HUES64 (cell line): ENCODE data around the gene SEC22C.

Experiments used
- H3K27ac ChIP-seq: 2 replicates; pipeline ENCODE4 v1.7.0; 2013; ENCODE audit warnings: low read depth, low read length, inconsistent platforms
- H3K27me3 ChIP-seq: 2 replicates; pipeline ENCODE4 v1.6.1; 2013; ENCODE audit warnings: mild to moderate bottlenecking, low read length; ENCODE audit not compliant: insufficient read depth
- H3K36me3 ChIP-seq: 2 replicates; pipeline ENCODE4 v1.6.1; 2013; ENCODE audit warnings: mild to moderate bottlenecking, low read length; ENCODE audit not compliant: insufficient read depth
- H3K4me1 ChIP-seq: 2 replicates; pipeline ENCODE4 v1.6.1; 2013; ENCODE audit warnings: mild to moderate bottlenecking, low read length, moderate library complexity; ENCODE audit not compliant: insufficient read depth
- H3K4me3 ChIP-seq: 2 replicates; pipeline ENCODE4 v1.5.1; 2013; ENCODE audit warnings: mild to moderate bottlenecking, low read length, moderate library complexity
- H3K9ac ChIP-seq: 2 replicates; pipeline ENCODE4 v1.6.1; 2013; ENCODE audit warnings: mild to moderate bottlenecking, low read depth, low read length
- H3K9me3 ChIP-seq: 2 replicates; pipeline ENCODE4 v1.6.1; 2013; ENCODE audit warnings: low read depth, low read length; ENCODE audit not compliant: insufficient read depth
- WGBS: fragments of 150-250, 120-280 bp; methylation state at CpG from one replicate; pipeline ENCODE4 v1.1.7; 2013; ENCODE audit warnings: missing lambda C conversion rate; 5-methylcytosine and 5-hydroxymethylcytosine counted together

SEC22C gene

DNA sequence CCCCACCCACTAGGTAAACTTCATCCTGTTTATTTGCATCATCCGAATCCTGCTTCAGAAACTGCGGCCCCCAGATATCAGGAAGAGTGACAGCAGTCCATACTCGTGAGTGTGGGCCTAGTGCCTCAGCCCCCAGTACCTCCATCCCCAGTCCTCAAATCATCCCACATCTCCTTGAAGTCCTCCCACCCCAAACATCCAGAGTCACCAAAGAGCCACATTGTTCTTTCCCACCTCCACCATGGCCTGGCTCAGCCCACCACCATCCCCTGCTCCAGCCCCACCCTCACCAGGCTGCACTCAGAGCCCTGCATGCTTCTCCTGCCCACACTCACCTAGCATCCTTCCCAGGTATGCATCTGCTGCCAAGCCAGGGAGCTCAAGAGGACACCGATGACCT is 49.5 kb downstream of the SEC22C start:
- 94% methylated on average over 4 of the region's 4 CpGs for WGBS
- Histone ChIP-seq H3K27me3 (no peaks in the 10 kb centered on the region), H3K9ac (no peak overlapping the region), H3K27ac (no peak overlapping the region), H3K36me3 (no peaks in the 10 kb centered on the region), H3K9me3 (no peaks in the 10 kb centered on the region), H3K4me3 (no peak overlapping the region), H3K4me1 (peaks cover 11% of the 10 kb centered on the region)

DNA sequence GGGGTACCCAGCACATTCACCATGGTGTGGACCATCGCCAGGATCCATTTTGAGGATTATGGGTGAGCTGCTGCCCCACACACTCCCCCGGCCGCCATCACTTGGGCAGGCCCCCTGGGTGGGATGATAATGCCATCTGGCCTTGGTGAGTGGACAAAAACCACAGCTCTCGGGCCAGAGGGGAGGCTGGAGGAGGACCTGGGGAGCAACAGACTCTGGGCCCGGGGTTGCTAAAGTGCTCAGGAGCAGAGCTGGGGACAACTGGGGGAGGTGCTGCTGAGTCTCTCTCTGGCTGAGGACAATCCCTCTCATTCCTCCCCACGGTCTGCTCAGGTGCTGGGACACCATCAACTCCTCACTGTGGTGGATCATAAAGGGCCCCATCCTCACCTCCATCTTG is 50.3 kb downstream of the SEC22C start:
- no peaks in the 10 kb centered on the region for H3K9me3 ChIP-seq
- H3K36me3 ChIP-seq, result no peaks in the 10 kb centered on the region
- H3K4me1 ChIP-seq, result peaks cover 11% of the 10 kb centered on the region
- H3K9ac ChIP-seq, result no peak overlapping the region
- H3K27me3 ChIP-seq, result no peaks in the 10 kb centered on the region
- H3K4me3 ChIP-seq, result no peak overlapping the region
- 92% methylated on average over 6 of the region's 6 CpGs for WGBS
- no peak overlapping the region for H3K27ac ChIP-seq

DNA sequence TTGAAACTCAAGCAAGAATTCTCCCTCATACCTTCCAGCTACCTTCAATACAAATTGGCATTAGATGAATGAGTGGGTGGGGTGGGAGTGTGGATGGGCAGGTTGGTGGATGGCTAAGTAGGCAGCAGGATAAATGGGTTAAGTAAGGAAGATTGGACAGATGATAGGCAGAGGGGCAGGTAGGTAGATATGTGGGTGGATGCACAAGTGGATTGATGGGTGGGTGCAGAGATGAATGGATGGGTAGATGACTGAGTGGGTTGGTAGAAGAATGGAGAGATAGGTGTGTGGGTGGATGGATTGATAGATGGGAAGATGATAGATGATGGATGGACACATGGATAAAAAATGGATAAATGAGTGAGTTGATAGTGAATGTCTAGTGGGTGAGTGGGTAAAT is 51.7 kb downstream of the SEC22C start:
- Histone ChIP-seq H3K9ac (no peak overlapping the region), H3K4me1 (peaks cover 5% of the 10 kb centered on the region; the same call in 1 of the 2 replicates), H3K36me3 (no peaks in the 10 kb centered on the region)

DNA sequence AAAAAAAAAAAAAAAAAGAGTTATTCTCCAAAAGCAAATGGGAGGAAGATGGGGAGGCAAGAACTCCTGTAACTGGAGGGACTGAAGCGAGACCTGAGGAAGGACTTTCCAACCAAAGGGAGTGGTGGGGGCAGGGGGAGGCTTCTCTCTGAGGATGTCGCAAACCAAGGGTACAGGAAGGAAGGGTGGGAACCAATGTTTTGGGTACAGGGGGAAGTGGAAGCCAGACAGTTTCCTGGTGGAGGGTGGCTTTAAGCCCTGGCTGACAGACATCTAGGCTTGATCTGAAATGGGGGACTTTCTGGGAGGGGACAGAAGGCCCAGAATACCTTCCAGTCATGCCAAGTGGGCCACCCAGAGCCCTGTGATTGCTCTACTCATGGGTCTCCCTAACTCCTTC is 52.3 kb downstream of the SEC22C start:
- Histone ChIP-seq H3K36me3 (no peaks in the 10 kb centered on the region), H3K4me1 (peaks cover 5% of the 10 kb centered on the region; the same call in 1 of the 2 replicates), H3K9me3 (no peaks in the 10 kb centered on the region), H3K4me3 (no peak overlapping the region), H3K27me3 (no peaks in the 10 kb centered on the region), H3K27ac (no peak overlapping the region), H3K9ac (no peak overlapping the region)
- WGBS, result 95% methylated on average over 2 of the region's 2 CpGs

More for the DNA sequence above, 51.7 kb downstream of the SEC22C start:
- no peak overlapping the region for H3K4me3 ChIP-seq
- H3K27me3 ChIP-seq, result no peaks in the 10 kb centered on the region
- H3K9me3 ChIP-seq, result no peaks in the 10 kb centered on the region
- H3K27ac ChIP-seq, result no peak overlapping the region

DNA sequence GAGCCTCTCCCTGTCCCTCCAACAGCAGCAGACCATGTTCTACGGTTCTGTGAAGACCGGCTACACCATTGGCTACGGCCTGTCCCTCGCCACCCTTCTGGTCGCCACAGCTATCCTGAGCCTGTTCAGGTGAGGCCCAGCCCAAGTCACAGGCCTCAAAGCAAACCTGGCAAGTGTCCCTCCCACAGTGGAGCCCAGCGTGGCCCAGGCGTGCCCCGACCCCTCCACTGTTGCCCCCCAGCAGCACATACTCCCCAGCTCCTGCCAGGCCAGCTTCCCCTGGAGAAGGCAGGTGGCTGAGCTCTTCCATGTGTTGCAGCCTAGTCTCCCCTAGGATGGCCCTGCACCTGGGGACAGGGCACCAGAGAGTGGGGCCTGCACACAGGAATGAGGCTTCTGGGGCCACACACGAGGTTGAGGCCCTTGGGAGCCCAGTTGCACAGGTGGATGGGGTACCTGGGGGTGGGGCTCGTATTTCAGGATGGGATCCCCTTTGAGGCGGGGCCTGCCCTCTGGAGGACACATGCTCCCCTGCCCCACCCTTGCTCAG is 54.3 kb downstream of the SEC22C start:
- H3K27ac ChIP-seq, result no peak overlapping the region
- no peaks in the 10 kb centered on the region for H3K9me3 ChIP-seq
- no peaks in the 10 kb centered on the region for H3K27me3 ChIP-seq
- no peak overlapping the region for H3K9ac ChIP-seq
- WGBS, result 80% methylated on average over 11 of the region's 11 CpGs
- H3K36me3 ChIP-seq, result no peaks in the 10 kb centered on the region
- H3K4me1 ChIP-seq, result no peaks in the 10 kb centered on the region
- H3K4me3 ChIP-seq, result no peak overlapping the region

DNA sequence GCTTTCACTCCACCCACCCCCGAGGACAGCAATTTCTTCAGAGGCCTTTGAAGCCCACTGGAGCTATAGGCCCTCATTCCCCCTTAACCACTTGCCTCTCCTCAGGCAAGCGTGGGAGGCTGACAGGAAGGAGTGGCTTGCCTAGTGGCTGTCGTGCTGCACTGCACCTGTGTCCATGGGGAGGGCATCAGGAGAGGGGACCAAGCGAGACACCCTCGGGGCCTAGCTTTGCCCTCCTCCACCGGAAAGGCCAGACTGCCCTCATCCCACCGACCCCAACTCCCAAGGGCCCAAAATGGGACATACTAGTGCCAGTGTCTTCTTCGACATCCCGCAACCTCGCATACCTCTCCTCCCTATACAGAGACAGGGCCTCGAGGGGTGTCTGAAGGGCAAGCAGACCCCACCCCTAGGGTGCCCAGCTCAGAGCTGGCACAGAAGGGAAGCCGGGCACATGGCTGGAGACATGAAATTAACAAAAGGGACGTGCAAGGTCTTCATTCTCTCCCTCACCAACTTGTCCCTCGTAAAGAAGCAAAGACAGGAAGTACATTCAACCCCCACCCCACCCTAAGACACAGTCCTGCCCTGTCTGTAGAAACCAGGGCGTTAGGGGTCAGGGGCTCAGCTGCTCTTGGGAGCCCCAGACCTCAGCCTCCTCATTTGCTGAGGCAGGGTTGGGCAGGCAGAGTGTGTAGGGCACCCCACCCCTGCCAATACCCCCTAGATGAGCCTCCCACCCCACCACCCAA is 55.0 kb downstream of the SEC22C start:
- no peak overlapping the region for H3K27ac ChIP-seq
- no peak overlapping the region for H3K9ac ChIP-seq
- H3K36me3 ChIP-seq, result no peaks in the 10 kb centered on the region
- H3K4me1 ChIP-seq, result no peaks in the 10 kb centered on the region
- H3K4me3 ChIP-seq, result no peak overlapping the region
- H3K9me3 ChIP-seq, result no peaks in the 10 kb centered on the region
- no peaks in the 10 kb centered on the region for H3K27me3 ChIP-seq
- WGBS, result 85% methylated on average over 15 of the region's 15 CpGs

DNA sequence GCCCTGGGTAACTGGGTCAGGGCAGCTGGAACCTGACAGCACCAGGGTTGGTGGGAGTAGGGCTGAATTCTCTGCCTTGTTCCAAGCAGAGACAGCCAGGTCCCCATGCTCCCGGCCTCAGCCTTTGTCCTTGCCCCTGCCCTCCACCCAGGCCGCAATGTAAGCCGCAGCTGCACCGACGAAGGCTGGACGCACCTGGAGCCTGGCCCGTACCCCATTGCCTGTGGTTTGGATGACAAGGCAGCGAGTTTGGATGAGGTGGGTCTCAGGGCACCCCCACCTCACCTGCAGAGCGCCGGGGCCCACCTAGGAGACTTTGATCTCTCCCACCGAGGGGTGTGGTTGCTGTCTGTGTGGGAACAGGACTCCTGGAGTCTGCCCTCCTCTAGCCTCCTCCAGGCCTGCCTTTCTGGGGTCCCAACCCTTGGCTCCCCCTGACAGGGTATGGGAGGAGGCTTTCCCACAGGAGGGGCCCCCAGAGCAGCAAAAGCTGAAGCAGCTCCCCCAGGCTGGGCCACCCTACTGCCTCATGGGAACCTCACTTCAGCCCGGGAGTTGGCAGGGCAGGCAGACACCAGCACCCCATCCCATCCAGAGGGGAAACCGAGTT is 55.9 kb downstream of the SEC22C start:
- no peak overlapping the region for H3K4me3 ChIP-seq
- WGBS, result 93% methylated on average over 13 of the region's 13 CpGs
- H3K27ac ChIP-seq, result no peak overlapping the region
- no peaks in the 10 kb centered on the region for H3K36me3 ChIP-seq
- no peak overlapping the region for H3K9ac ChIP-seq
- no peaks in the 10 kb centered on the region for H3K4me1 ChIP-seq
- H3K27me3 ChIP-seq, result no peaks in the 10 kb centered on the region
- H3K9me3 ChIP-seq, result no peaks in the 10 kb centered on the region

DNA sequence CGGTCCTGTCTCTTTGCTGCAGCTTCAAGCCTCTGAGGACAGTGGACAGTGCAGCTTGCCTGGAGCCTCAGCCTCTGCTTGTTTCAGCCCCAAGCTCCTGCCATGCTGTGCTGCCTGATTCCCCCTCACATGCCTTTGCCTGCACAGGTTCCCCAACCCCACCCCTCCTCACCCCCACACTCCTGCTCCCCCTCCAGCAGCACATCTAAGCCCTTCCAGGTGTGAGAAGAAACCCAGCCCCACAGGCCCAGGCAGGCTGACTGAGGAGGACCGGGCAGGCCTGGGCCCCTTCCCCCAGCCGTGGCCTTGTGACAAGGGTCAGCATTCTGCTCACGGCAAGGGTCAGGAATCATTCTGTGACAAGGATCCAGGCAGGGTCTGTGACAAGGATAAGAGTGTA is 56.6 kb downstream of the SEC22C start:
- no peaks in the 10 kb centered on the region for H3K36me3 ChIP-seq
- H3K4me3 ChIP-seq, result no peak overlapping the region
- H3K9me3 ChIP-seq, result no peaks in the 10 kb centered on the region
- 88% methylated on average over 4 of the region's 4 CpGs for WGBS
- no peak overlapping the region for H3K9ac ChIP-seq
- no peak overlapping the region for H3K27ac ChIP-seq
- no peaks in the 10 kb centered on the region for H3K4me1 ChIP-seq
- H3K27me3 ChIP-seq, result no peaks in the 10 kb centered on the region

DNA sequence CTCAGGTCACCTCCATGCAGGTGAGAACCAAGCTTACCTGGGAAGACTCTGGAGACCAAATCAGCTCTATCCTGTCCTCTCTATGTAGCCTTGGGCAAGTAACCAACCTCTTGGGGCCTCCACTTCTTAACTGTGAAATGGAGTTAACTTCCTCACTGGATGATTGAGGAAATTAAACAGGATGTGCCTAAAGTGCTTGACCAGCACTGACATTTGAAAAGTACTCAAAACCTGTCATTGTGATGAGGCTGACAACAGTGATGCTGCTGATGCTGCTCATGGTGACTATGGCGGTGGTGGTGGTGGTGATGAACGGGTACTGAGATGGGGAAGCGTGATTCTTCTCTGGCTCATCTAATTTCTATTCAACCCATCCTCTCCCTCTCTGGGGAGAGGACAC is 57.0 kb downstream of the SEC22C start:
- Histone ChIP-seq H3K27ac (no peak overlapping the region), H3K4me1 (no peaks in the 10 kb centered on the region), H3K4me3 (no peak overlapping the region), H3K36me3 (no peaks in the 10 kb centered on the region), H3K9me3 (no peaks in the 10 kb centered on the region), H3K9ac (no peak overlapping the region), H3K27me3 (no peaks in the 10 kb centered on the region)
- WGBS, result 100% methylated on average over 1 of the region's 3 CpGs

DNA sequence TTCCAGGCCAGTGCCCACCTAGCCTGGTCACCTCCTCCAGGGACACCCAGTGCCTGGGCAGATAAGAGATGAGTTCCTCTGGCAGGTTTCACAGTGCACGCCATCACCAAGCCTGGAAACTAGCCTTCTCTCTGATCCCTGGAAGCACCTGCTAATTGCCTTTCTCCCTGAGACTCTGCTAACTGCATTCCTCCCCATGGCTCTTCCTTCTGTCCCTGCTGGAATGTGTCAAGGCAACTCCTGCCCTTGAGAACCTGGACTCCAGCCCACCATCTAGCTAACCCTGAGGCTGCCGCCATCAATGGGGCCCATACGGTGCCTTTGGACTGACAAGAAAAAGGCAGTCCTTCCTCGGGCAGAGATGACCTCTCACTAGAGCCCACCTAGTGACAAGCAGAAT is 60.9 kb downstream of the SEC22C start:
- Histone ChIP-seq H3K9me3 (no peaks in the 10 kb centered on the region), H3K27ac (no peak overlapping the region), H3K4me1 (no peaks in the 10 kb centered on the region), H3K4me3 (no peak overlapping the region), H3K9ac (no peak overlapping the region), H3K36me3 (no peaks in the 10 kb centered on the region), H3K27me3 (no peaks in the 10 kb centered on the region)
- WGBS, result 95% methylated on average over 4 of the region's 4 CpGs

DNA sequence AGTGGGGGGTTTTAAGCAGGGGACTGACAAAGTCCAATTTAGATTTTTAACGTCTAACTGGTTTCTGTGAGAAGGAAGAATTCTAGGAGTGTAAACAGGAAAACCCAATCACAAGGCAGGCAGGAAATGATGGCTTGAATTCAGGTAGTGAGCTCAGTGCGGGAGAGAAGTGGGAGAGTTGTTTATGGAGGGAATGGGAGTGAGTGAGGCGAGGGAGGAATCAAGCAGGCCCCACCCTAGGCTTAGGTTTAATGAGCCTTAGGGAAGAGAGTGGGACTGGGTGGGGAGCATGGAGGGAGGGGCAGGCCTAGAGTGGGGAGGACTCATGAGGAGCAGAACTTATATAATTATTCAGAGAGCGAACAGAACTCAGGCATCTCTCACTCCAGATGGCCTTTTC is 61.4 kb downstream of the SEC22C start:
- H3K4me1 ChIP-seq, result no peaks in the 10 kb centered on the region
- 86% methylated on average over 4 of the region's 4 CpGs for WGBS

More for the DNA sequence above, 61.4 kb downstream of the SEC22C start:
- H3K9me3 ChIP-seq, result no peaks in the 10 kb centered on the region
- H3K27ac ChIP-seq, result no peak overlapping the region
- H3K27me3 ChIP-seq, result no peaks in the 10 kb centered on the region
- H3K9ac ChIP-seq, result no peak overlapping the region
- H3K4me3 ChIP-seq, result no peak overlapping the region
- no peaks in the 10 kb centered on the region for H3K36me3 ChIP-seq
